Transverse colon (tissue), 4 donors: Measurements from ENCODE around the gene STAB1. TPM values are rescaled to one million over a fixed set of nuclear protein-coding genes. Genes with fewer than 3 reads are reported as not detected.
A peak's percentile ranks its signal among the peaks of the same experiment; 100 is the strongest.

Experiments used
- DNase-seq: peaks from one replicate; pipeline ENCODE4 v3.0.0-alpha.2; 2019
- H3K27ac ChIP-seq, 4 donors: fragments of 200-600 bp; sonication (generic); 2 replicates each; pipeline ENCODE4 v1.5.1; 2016 to 2018; ENCODE audit warnings: inconsistent platforms in 4 of 4
- H3K27me3 ChIP-seq: fragments of 200-600 bp; sonication (generic); 2 replicates; pipeline ENCODE4 v1.5.1; 2017; ENCODE audit warnings: inconsistent platforms
- H3K36me3 ChIP-seq, 4 donors: fragments of 200-600 bp; sonication (generic); 2 replicates each; pipeline ENCODE4 v1.5.1; 2017 to 2019; ENCODE audit warnings: inconsistent platforms in 4 of 4
- H3K4me1 ChIP-seq, 4 donors: fragments of 200-600 bp; sonication (generic); 2 replicates each; pipeline ENCODE4 v1.5.1; 2017 to 2020; ENCODE audit warnings: inconsistent platforms in 4 of 4
- H3K4me3 ChIP-seq, 4 donors: fragments of 200-600 bp; sonication (generic); 1 replicate in 1 of 4; 2 replicates in 3 of 4; pipeline versions ENCODE4 v1.5.1 to v1.6.1; 2017 to 2019; ENCODE audit warnings: inconsistent platforms in 4 of 4
- H3K9me3 ChIP-seq, 2 donors: fragments of 200-600 bp; sonication (generic); 2 replicates each; pipeline ENCODE4 v1.5.1; 2017 to 2019; ENCODE audit warnings: inconsistent platforms in 2 of 2
- EP300 ChIP-seq: sonication (generic); formaldehyde crosslinking; IDR thresholded peaks from one replicate; pipeline ENCODE4 v1.6.1; 2017; ENCODE audit warnings: antibody characterized with exemption, low read depth
- POLR2A ChIP-seq: fragments of 450-650 bp; IDR thresholded peaks from one replicate; pipeline ENCODE4 v1.6.1; 2016; ENCODE audit warnings: antibody characterized with exemption, mild to moderate bottlenecking, moderate library complexity
- POLR2AphosphoS5 ChIP-seq, 3 donors: sonication (generic); formaldehyde crosslinking; IDR thresholded peaks; one replicate each; pipeline ENCODE4 v1.6.1; 2016; ENCODE audit warnings: antibody characterized with exemption in 3 of 3
- WGBS, 2 donors: methylation state at CpG; one replicate each; pipeline ENCODE4 v1.1.5; 2018; ENCODE audit warnings: low coverage in 1 of 2; 5-methylcytosine and 5-hydroxymethylcytosine counted together
- in situ Hi-C, 4 donors: fragments of 200-750 bp; cut with MboI; loops; one replicate each; pipeline versions ENCODE4 v1.15.0 to v1.15.1; 2017; ENCODE audit warnings: low sequenced_read_pairs in 3 of 4, low pct_ligation_motif_present in 1 of 4, low pct_unique_long_range_greater_than_20kb in 1 of 4
- intact Hi-C: fragments of 100-400 bp; cut with DNase I; formaldehyde crosslinking; loops from one replicate; pipeline ENCODE4 v1.15.1; 2023; ENCODE audit warnings: low total_unique reads
- total RNA-seq, 4 donors: library from RNA; depleted of rRNA; stranded (reverse); fragments of >200 nt; gene quantifications; one replicate each; pipeline ENCODE4 v1.1.0, GENCODE V29; 2016
- TF ChIP-seq, protein P1 (sequence below), 5 experiments: fragments of 200-600 bp in 3 of 5; fragments of 450-650 bp in 2 of 5; sonication (generic) in 3 of 5; IDR thresholded peaks; 1 replicate in 2 of 5; 2 replicates in 3 of 5; pipeline ENCODE4 v1.5.1; 2016 to 2017; ENCODE audit warnings: antibody characterized with exemption in 5 of 5, inconsistent platforms in 3 of 5, mild to moderate bottlenecking in 2 of 5, moderate library complexity in 1 of 5

The STAB1 gene
- total RNA-seq, 4 donors from 2014 or later, result 42.6 to 152 (median 70.3) TPM

DNA sequence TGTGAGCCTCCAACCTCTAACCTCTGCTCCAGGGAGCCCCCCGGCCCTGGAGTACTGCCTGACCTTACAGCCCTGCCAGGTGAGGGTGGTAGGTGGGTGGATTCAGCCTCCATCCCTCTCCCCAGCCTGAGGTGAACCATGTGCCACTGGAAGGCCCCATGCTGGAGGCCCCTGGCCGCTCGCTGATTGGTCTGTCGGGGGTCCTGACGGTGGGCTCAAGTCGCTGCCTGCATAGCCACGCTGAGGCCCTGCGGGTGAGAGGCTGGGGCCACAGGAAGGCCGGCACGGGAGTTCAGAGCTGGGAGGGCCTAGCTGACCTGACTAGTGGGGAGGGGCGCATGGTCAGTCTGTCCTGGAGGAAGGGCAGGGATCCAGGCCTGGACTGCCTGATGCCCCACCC lies 19.4 kb downstream of the STAB1 start:
- Histone ChIP-seq H3K27me3 (no peaks in the 10 kb centered on the region), H3K9me3 (no peaks in the 10 kb centered on the region), H3K27ac (no peak overlapping the region), H3K4me1 (peaks cover 0 to 4% (median 0%) of the 10 kb centered on the region in 4 donors), H3K36me3 (no peaks in the 10 kb centered on the region), H3K4me3 (no peak overlapping the region)
- 93% methylated on average over 9 of the region's 11 CpGs; no CpG with 5 or more reads in 1 of the 2 donors for WGBS, 2 donors
- in situ Hi-C loops, result no loop called here
- intact Hi-C loops, result no loop called here
- no peak for DNase-seq
- no peak for TF ChIP-seq POLR2AphosphoS5 (IDR thresholded peaks at IDR 0.05)
- TF ChIP-seq, protein P1, sequence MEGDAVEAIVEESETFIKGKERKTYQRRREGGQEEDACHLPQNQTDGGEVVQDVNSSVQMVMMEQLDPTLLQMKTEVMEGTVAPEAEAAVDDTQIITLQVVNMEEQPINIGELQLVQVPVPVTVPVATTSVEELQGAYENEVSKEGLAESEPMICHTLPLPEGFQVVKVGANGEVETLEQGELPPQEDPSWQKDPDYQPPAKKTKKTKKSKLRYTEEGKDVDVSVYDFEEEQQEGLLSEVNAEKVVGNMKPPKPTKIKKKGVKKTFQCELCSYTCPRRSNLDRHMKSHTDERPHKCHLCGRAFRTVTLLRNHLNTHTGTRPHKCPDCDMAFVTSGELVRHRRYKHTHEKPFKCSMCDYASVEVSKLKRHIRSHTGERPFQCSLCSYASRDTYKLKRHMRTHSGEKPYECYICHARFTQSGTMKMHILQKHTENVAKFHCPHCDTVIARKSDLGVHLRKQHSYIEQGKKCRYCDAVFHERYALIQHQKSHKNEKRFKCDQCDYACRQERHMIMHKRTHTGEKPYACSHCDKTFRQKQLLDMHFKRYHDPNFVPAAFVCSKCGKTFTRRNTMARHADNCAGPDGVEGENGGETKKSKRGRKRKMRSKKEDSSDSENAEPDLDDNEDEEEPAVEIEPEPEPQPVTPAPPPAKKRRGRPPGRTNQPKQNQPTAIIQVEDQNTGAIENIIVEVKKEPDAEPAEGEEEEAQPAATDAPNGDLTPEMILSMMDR (IDR thresholded peaks at IDR 0.05), result no peak
- TF ChIP-seq POLR2A, result no peak
- TF ChIP-seq EP300, result no peak

DNA sequence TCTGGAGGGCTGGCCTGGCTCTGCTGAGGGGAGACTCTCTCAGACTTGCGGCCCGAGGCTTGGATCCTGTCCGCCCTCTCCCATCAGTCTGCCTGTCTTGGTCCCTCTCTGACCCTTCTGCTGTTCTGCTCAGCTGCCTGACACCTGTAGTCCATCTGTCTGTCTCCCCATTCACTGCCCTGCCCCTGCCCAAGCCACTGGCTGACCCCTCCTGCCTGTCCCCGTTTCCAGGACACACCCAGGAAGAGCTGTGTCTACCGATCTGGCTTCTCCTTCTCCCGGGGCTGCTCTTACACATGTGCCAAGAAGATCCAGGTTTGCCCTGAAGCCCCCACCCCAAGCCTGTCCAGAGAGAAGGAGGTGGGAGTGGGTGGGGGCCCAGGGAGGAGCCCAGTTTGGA lies 20.1 kb downstream of the STAB1 start:
- Histone ChIP-seq H3K4me1 (peaks cover 0 to 4% (median 0%) of the 10 kb centered on the region in 4 donors), H3K27me3 (no peaks in the 10 kb centered on the region), H3K36me3 (no peaks in the 10 kb centered on the region), H3K27ac (no peak overlapping the region), H3K4me3 (no peak overlapping the region), H3K9me3 (no peaks in the 10 kb centered on the region)
- 20 to 54% methylated on average over 2 to 6 of the region's 6 CpGs for WGBS, 2 donors
- intact Hi-C loops (no loop called here), in situ Hi-C loops (no loop called here)
- DNase-seq, result no peak
- TF ChIP-seq EP300 (no peak), POLR2A (no peak), POLR2AphosphoS5 (IDR thresholded peaks at IDR 0.05) (no peak)
- TF ChIP-seq, protein P1 (IDR thresholded peaks at IDR 0.05), result no peak

DNA sequence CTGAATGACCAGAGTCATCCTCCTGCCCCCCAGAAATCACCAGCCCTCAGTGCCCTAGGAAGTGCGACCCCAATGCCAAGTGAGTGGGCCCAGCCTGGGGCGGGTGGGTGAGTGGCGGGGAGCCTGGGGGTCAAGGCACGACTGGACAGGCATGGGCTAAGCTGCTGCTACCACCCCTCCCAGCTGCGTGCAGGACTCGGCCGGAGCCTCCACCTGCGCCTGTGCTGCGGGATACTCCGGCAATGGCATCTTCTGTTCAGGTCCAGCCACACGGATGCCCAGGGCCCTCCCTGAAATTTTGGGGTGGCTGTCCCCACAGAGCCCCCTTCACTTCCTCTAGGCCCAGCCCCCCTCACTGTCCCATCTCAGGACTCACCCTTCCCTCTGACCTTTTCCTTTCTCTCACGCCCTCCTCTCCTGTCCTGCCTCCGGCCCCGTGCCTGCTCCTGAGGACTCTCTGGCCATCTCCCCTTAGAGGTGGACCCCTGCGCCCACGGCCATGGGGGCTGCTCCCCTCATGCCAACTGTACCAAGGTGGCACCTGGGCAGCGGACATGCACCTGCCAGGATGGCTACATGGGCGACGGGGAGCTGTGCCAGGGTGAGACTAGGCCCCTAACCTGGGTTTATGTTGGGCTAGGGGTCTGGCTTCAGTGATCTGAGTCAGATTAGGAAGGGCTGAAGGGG lies 21.5 kb downstream of the STAB1 start:
- no peak for DNase-seq
- intact Hi-C loops (no loop called here), in situ Hi-C loops (no loop called here)
- no peak for TF ChIP-seq EP300
- no peak for TF ChIP-seq POLR2A
- TF ChIP-seq, protein P1 (IDR thresholded peaks at IDR 0.05), result no peak
- TF ChIP-seq POLR2AphosphoS5 (IDR thresholded peaks at IDR 0.05), result no peak
- Histone ChIP-seq H3K4me1 (peaks cover 0 to 4% (median 0%) of the 10 kb centered on the region in 4 donors), H3K9me3 (no peaks in the 10 kb centered on the region), H3K27ac (no peak overlapping the region), H3K27me3 (no peaks in the 10 kb centered on the region), H3K36me3 (no peaks in the 10 kb centered on the region), H3K4me3 (no peak overlapping the region)
- WGBS, 2 donors, result 87 to 100% methylated on average over 1 to 16 of the region's 19 CpGs

DNA sequence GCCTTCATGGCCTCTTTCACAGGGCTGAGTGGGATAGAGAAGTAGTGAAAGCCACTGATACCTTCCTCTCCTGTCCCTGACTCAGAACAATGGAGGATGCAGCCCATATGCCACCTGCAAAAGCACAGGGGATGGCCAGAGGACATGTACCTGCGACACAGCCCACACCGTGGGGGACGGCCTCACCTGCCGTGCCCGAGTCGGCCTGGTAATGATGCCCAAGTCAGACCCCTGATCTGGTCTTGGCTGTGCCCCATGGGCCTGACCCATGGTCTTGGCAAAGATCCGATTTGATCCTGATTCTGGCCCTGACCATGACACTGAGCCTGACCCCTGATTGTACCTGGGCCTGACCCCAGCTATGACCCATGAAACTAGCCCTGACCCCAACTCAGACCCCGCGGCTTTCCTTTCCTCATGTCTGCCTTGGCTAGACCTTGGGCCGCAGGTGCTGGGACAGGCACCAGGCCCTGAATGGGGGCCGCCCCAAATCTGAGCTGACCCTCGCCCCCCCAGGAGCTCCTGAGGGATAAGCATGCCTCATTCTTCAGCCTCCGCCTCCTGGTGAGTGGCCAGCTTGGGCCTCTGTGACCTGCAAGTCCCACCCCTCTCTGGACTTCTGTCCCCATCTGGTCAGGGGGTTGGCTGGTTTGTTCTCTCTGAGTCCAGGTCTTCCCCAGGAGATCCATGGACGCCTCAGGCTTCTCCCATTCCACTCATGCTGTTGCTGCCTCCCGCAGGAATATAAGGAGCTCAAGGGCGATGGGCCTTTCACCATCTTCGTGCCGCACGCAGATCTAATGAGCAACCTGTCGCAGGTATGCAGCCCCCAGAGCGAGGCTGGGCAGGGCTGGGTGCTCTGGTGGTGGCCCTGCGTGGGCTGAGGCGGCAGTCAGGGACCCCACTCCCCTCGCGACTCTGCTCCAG lies 22.9 kb downstream of the STAB1 start:
- H3K9me3 ChIP-seq, result no peaks in the 10 kb centered on the region
- H3K36me3 ChIP-seq, result no peaks in the 10 kb centered on the region
- H3K4me3 ChIP-seq, result peak overlapping the region in 2 of 4 donors; percentile 18 to 35
- in situ Hi-C loops, result no loop called here
- WGBS, 2 donors, result 60 to 82% methylated on average over 1 to 22 of the region's 25 CpGs
- H3K27ac ChIP-seq, result no peak overlapping the region
- H3K27me3 ChIP-seq, result no peaks in the 10 kb centered on the region
- TF ChIP-seq, protein P1 (IDR thresholded peaks at IDR 0.05), result no peak
- no peak for TF ChIP-seq EP300
- TF ChIP-seq POLR2A, result no peak
- TF ChIP-seq POLR2AphosphoS5 (IDR thresholded peaks at IDR 0.05), result no peak
- DNase-seq, result no peak
- H3K4me1 ChIP-seq, result peaks cover 0 to 4% (median 0%) of the 10 kb centered on the region in 4 donors
- intact Hi-C loops, result no loop called here
